T-helper 2 cell treated with Interferon-gamma antibody and Interleukin-4, amounts not matched to agents 5 μg/mL and 100 μg/mL, for 36 hours (primary cell): ENCODE data around the gene STOML1.

Source experiments
- DNase-seq: peaks from one replicate; pipeline ENCODE4 v3.0.0; 2021; ENCODE audit warnings: low spot score
- H3K27ac Mint-ChIP-seq: one replicate; pipeline ENCODE4 v1.8.0; 2021; ENCODE audit warnings: mild to moderate bottlenecking, mixed read lengths
- H3K27me3 Mint-ChIP-seq: one replicate; pipeline ENCODE4 v1.8.0; 2021; ENCODE audit warnings: low read depth, mixed read lengths
- H3K36me3 Mint-ChIP-seq: one replicate; pipeline ENCODE4 v1.8.0; 2021; ENCODE audit warnings: low read depth, mixed read lengths
- H3K4me1 Mint-ChIP-seq: one replicate; pipeline ENCODE4 v1.8.0; 2021; ENCODE audit warnings: low read depth, mixed read lengths
- H3K4me3 Mint-ChIP-seq: one replicate; pipeline ENCODE4 v1.8.0; 2022; ENCODE audit warnings: mild to moderate bottlenecking, moderate library complexity, mixed read lengths
- H3K9me3 Mint-ChIP-seq: one replicate; pipeline ENCODE4 v1.8.0; 2021; ENCODE audit warnings: mixed read lengths

The STOML1 gene, protein sequence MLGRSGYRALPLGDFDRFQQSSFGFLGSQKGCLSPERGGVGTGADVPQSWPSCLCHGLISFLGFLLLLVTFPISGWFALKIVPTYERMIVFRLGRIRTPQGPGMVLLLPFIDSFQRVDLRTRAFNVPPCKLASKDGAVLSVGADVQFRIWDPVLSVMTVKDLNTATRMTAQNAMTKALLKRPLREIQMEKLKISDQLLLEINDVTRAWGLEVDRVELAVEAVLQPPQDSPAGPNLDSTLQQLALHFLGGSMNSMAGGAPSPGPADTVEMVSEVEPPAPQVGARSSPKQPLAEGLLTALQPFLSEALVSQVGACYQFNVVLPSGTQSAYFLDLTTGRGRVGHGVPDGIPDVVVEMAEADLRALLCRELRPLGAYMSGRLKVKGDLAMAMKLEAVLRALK

GRCh38 chr15:73991726-73992593 is at the start of gene STOML1:
TSS of gene STOML1 (minus strand) at chr15:73992295. CDS start at chr15:73992223, 72 bp downstream.
- Mint-ChIP-seq H3K27ac (peak within 1 kb of the TSS; percentile 78), H3K4me3 (peak within 1 kb of the TSS; percentile 84), H3K36me3 (peaks cover 11% of the 10 kb centered on the region), H3K27me3 (no peaks in the 10 kb centered on the region), H3K9me3 (no peaks in the 10 kb centered on the region), H3K4me1 (peaks cover 39% of the 10 kb centered on the region)
- peak; percentile 97 for DNase-seq

- H3K36me3 Mint-ChIP-seq = peaks cover 22% of the 10 kb centered on the region
- H3K9me3 Mint-ChIP-seq = no peaks in the 10 kb centered on the region
- H3K27ac Mint-ChIP-seq = no peak overlapping the region
- no peaks in the 10 kb centered on the region for H3K27me3 Mint-ChIP-seq
- DNase-seq = no peak
- no peak overlapping the region for H3K4me3 Mint-ChIP-seq
- H3K4me1 Mint-ChIP-seq = no peaks in the 10 kb centered on the region
These were observed 49.2 kb upstream of the STOML1 start for GRCh38 chr15:74041311-74041756.

GRCh38 chr15:74040109-74040850 is 48.2 kb upstream of the STOML1 start:
- Mint-ChIP-seq H3K4me1 (no peaks in the 10 kb centered on the region), H3K27ac (no peak overlapping the region), H3K9me3 (no peaks in the 10 kb centered on the region), H3K27me3 (no peaks in the 10 kb centered on the region), H3K36me3 (peaks cover 30% of the 10 kb centered on the region), H3K4me3 (no peak overlapping the region)
- no peak for DNase-seq

DNA sequence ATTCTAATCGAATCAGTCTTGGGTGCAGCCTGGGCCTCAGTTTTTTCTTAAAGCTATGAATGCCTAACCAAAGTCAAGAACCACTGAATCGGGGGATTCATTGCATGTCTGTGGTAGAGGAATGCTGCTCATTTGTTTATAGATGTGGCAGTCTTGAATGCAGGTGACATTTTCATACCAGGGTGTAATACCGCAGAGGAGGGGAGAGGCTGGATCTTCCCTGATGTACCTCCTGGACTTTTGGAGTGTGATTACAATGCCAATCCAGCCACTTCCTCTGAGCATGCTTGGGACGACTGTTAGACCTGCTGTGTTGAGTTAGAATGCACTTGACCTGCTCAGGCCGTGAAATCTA is 47.5 kb upstream of the STOML1 start:
- Mint-ChIP-seq H3K27me3 (no peaks in the 10 kb centered on the region), H3K27ac (no peak overlapping the region), H3K36me3 (peaks cover 34% of the 10 kb centered on the region), H3K9me3 (no peaks in the 10 kb centered on the region), H3K4me1 (no peaks in the 10 kb centered on the region), H3K4me3 (no peak overlapping the region)
- DNase-seq = no peak

GRCh38 chr15:74038707-74039655 is 46.9 kb upstream of the STOML1 start:
- H3K27me3 Mint-ChIP-seq = no peaks in the 10 kb centered on the region
- no peaks in the 10 kb centered on the region for H3K4me1 Mint-ChIP-seq
- peaks cover 38% of the 10 kb centered on the region for H3K36me3 Mint-ChIP-seq
- no peak overlapping the region for H3K4me3 Mint-ChIP-seq
- no peaks in the 10 kb centered on the region for H3K9me3 Mint-ChIP-seq
- H3K27ac Mint-ChIP-seq = no peak overlapping the region
- no peak for DNase-seq

DNA sequence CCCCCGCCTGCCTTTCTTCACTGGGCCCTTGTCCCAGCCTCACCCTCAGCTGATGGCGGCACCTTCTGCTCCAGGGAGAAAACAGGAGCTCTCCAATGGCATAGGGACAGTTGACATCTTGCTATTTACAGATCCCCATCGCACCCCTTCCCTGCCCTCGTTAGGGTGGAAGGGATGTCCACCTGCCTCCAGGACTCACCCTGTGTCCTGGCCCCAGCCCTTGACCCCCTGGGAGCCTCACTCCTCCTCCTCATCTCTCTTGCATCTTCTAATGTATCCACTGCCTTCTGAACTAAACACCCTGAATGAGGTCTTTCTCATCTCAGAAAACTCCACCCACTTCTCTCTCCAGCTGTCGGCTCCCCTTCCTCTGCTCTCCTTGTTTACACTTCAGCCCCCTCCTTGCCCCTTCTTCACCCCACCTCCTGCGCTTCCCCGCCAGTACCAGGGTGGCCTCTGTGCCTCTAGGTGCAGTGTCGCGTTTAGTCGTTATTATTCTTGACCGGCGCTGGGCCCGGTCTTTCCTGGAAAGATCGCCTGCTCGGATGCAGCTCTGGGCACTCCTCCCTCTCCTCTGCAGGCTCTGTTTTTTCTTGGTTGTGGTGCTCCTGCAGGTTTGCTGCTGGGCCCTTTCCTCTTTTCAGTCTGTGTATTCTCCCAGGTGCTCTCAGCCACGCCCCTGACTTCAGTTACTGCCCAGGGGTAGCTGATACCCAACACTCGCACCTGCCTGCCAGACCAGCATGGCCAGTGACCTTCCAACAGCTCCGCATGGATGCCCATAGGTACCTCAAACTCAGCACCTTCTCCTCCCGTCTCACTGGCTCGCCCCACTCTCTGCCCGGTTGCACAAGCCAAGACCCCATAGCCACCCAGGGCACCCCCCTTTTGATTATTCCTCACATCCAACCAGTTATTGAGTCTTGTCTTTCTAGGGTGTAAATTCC is 45.3 kb upstream of the STOML1 start:
- Mint-ChIP-seq H3K36me3 (peaks cover 38% of the 10 kb centered on the region), H3K27me3 (no peaks in the 10 kb centered on the region), H3K27ac (peak overlapping the region; percentile 16), H3K4me1 (peaks cover 3% of the 10 kb centered on the region), H3K9me3 (no peaks in the 10 kb centered on the region), H3K4me3 (no peak overlapping the region)
- no peak for DNase-seq

GRCh38 chr15:74036271-74037170 is 44.4 kb upstream of the STOML1 start:
- Mint-ChIP-seq H3K27ac (no peak overlapping the region), H3K4me1 (peaks cover 3% of the 10 kb centered on the region), H3K9me3 (no peaks in the 10 kb centered on the region), H3K27me3 (no peaks in the 10 kb centered on the region), H3K4me3 (no peak overlapping the region), H3K36me3 (peaks cover 44% of the 10 kb centered on the region)
- no peak for DNase-seq

DNA sequence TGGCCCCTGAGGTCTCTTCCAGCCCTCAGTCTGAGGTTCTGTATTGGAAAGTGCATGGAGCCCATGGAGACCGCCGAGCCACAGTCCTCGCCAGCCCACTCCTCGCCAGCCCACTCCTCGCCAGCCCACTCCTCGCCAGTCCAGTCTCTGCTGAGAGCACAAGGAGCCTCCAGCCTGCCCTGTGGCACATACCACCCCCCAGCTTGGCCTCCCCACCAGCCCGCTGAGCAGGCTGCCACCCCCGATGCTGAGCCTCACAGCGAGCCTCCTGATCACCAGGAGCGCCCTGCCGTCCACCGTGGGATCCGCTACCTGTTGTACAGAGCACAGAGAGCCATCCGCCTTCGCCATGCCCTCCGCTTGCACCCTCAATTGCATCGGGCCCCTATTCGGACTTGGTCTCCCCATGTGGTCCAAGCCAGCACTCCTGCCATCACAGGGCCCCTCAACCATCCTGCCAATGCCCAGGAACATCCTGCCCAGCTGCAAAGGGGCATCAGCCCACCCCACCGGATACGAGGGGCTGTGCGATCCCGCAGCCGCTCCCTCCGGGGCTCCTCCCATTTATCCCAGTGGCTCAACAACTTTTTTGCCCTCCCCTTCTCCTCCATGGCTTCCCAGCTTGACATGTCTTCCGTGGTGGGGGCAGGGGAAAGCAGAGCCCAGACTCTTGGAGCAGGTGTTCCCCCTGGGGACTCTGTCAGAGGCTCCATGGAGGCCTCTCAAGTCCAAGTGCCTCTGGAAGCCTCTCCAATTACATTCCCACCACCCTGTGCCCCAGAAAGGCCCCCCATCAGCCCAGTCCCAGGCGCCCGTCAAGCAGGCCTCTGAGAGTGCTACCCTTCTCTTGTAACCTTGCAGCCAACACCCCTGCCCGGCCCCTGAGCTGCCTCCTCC is 43.3 kb upstream of the STOML1 start:
- H3K27me3 Mint-ChIP-seq = no peaks in the 10 kb centered on the region
- no peaks in the 10 kb centered on the region for H3K9me3 Mint-ChIP-seq
- no peak for DNase-seq
- H3K27ac Mint-ChIP-seq = no peak overlapping the region
- H3K36me3 Mint-ChIP-seq = peaks cover 51% of the 10 kb centered on the region
- H3K4me1 Mint-ChIP-seq = peaks cover 3% of the 10 kb centered on the region
- no peak overlapping the region for H3K4me3 Mint-ChIP-seq

GRCh38 chr15:74034206-74034755 is 42.2 kb upstream of the STOML1 start:
- Mint-ChIP-seq H3K4me1 (peaks cover 3% of the 10 kb centered on the region), H3K27me3 (no peaks in the 10 kb centered on the region), H3K4me3 (no peak overlapping the region), H3K36me3 (peaks cover 54% of the 10 kb centered on the region), H3K9me3 (no peaks in the 10 kb centered on the region), H3K27ac (no peak overlapping the region)
- DNase-seq = no peak

GRCh38 chr15:74032606-74033561 is 40.8 kb upstream of the STOML1 start:
- peaks cover 3% of the 10 kb centered on the region for H3K4me1 Mint-ChIP-seq
- no peak overlapping the region for H3K27ac Mint-ChIP-seq
- DNase-seq = no peak
- H3K27me3 Mint-ChIP-seq = no peaks in the 10 kb centered on the region
- H3K4me3 Mint-ChIP-seq = no peak overlapping the region
- peaks cover 61% of the 10 kb centered on the region for H3K36me3 Mint-ChIP-seq
- no peaks in the 10 kb centered on the region for H3K9me3 Mint-ChIP-seq
